Colon (tissue), 2 donors: ENCODE measurements around the gene PCBP3.

Experiments used
- FAIRE-seq: peaks from 2 replicates; lab custom pipeline; 2012; peaks lifted over from hg19 to GRCh38; lab: Jason Lieb, UNC
- donor health status: control.
- donor health status: control.

The PCBP3 gene

DNA sequence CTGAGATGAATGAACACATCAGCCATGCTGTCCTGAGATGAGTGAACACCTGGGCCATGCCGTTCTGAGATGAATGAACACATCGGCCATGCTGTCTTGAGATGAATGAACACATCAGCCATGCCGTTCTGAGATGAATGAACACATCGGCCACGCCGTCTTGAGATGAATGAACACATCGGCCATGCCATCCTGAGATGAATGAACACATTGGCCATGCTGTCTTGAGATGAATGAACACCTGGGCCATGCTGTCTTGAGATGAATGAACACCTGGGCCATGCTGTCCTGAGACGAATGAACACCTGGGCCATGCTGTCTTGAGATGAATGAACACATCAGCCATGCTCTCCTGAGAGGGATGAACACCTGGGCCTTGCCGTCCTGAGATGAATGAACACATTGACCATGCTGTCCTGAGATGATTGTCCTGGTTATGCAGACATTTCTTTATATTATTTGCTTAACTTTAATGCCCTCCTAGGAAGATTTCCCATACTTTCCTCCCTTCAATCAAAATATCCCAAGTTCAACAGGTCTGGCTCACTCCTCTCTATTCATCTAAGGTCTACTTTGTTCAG is 289.5 kb downstream of the PCBP3 start:
- no peak for FAIRE-seq

DNA sequence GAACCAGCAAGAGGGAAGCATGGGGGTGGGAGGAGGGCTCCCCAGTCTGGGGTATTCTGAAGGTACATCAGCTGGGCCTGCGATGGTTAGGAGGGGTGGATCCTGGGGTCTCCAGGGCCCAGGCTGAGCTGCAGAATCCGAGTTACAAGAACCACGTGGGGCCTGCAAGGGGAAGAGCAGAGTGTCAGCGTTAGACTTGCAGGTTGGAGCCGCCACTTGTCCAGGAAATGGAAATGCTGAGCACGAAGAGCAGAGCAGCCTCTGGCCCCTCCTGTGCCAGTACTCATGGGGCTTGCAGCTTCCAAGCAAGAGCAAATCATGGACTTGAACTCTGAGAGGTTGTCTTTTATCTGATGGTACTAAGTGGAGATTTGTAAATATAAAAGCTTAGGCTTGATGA is 290.6 kb downstream of the PCBP3 start:
- no peak for FAIRE-seq

- no peak for FAIRE-seq
These were observed 291.0 kb downstream of the PCBP3 start for GRCh38 chr21:45934554-45934953.

DNA sequence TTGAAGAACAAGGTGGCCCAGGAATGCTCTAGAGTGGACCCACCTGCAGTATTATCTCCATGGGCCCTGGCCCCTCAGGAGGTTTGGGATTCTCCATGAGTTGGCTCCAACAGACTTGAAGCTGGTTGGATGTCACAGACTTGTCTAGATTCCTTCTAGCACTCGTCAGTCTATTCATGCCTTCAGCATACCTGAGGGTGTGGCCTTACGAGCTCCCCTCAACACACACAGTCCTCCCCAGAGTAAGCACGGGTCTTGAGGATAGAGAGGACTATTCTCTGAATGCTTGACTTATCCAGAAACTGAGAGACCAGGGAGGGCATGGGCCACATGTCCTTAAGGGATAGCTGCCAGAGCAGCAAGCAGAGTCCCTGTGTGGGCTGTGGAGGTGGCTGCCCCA is 292.1 kb downstream of the PCBP3 start:
- no peak for FAIRE-seq

DNA sequence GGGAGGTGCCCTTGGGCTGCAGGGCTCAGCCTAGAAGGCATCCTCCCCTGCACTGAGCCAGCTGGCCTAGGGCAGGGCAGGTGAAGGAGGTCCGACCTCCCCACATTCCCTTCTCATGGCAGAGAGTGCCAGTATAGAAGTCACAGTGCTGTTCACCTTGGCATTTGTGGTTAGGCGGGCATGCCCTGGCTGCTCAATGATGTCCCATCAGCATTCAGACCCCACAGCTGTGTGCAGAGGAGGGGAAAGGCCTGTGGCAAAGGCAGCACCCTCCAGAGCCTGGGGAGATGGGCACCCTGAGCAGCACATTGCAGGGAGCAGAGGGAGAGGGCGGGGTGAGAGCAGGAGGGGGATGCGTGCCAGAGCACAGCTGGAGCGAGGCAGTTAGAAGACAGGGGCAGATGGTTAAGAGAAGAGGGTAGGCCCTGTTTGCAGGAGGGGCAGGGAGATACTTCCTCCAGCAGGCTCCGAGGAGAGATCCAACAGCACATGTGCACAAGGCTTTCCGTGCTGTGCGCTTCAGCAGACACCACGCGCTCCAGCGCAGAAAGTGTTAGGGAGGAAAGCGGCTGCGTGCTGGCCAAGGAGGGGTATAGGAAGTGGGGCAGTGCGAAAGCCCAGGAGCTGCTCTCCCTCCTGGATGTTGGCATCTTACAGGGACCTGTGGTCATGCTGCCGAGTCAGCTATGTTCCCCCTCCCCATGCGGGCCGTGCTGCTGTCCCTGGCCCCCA is 294.4 kb downstream of the PCBP3 start:
- FAIRE-seq, result no peak

DNA sequence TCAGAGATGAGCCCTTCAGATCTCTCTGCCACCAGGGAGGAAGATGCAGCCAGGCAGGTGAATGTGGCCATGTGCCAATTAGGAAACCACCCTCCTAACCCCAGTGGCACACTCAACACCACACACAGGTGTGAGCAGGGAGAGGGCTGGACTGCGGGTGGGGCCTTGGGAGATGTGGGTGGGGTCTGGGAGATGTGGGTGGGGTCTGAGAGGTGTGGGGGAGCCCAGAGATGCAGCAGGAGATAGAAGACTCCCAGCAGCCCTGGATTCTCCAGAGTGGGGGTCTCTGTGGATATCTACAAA is 294.9 kb downstream of the PCBP3 start:
- no peak for FAIRE-seq

- FAIRE-seq, result no peak
These were observed 295.4 kb downstream of the PCBP3 start for GRCh38 chr21:45938811-45939520.

DNA sequence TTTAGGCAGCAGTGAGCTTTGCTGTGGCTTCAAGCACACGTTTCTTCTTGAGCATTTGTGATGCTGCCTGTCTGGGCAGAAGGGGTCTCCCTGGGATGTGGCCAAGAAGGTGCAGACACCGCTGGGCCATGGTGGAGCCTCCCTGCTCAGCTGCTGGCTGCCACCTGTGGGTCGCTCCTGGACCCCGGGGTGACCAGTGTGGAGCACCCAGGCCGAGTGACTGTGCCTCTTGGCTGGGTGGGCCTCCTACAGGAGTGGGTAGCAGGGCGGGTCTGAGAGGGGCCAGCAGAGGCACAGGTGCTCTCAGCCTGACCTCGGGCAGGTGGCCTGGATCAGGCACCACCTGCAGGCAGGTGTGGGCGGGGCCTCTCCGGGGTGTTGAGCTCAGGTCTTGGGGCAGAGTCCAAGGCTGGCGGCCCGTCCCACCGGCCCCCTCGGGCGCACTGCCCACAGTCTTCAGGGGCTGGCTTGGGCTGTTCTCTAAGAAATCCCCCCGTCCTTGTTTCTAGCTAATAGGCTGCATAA is 296.1 kb downstream of the PCBP3 start:
- no peak for FAIRE-seq

DNA sequence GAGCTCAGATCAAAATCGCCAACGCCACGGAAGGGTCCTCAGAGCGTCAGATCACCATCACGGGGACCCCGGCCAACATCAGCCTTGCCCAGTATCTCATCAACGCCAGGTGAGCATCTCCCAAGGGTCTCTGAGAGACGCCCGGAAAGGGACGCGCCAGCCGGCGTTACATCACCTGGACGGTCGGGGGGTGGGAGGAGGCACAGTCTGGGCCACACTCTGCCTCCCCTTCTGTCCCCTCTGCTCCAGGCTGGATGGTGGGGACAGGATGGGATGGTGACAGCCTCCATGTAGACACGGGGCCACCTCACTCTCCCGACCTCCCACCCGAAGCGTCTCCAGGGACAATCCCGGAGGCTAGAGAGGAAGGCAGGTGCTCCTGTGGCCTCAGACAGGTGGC is 296.6 kb downstream of the PCBP3 start:
- FAIRE-seq, result no peak

DNA sequence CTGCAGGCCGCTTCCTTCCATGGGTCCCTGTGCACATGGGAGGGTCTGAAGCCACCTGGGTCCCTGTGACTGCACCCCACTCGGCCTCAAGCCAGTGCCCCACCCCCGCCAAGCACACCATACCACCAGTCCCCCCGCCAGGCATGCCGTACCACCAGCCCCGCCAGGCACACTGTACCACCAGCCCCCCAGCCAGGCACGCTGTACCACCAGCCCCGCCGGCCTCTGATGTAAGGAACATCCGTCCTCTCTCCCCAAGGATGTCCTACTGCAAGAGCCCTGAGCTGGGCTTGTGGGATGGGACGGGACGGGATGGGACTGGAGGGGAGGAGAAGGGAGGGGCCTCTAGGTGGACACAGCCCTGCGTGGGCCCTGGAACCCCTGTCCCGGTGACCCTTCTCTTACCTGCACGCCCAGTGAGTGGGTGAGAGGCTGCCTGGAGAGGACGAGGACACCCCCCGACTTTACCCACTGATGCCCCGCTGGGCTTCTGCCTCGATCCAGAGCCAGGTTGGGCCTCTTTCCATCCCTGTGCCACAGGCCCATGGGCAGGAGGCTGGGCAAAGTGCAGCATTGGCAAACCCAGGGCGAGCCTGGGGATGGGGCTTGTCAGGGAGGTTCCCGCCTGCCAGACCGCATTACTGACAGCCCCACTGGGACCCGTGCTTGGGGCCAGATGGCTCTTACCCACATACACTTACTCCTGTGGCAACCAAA is 297.3 kb downstream of the PCBP3 start:
- no peak for FAIRE-seq

- no peak for FAIRE-seq
These were observed 297.8 kb downstream of the PCBP3 start for GRCh38 chr21:45941338-45941710.

DNA sequence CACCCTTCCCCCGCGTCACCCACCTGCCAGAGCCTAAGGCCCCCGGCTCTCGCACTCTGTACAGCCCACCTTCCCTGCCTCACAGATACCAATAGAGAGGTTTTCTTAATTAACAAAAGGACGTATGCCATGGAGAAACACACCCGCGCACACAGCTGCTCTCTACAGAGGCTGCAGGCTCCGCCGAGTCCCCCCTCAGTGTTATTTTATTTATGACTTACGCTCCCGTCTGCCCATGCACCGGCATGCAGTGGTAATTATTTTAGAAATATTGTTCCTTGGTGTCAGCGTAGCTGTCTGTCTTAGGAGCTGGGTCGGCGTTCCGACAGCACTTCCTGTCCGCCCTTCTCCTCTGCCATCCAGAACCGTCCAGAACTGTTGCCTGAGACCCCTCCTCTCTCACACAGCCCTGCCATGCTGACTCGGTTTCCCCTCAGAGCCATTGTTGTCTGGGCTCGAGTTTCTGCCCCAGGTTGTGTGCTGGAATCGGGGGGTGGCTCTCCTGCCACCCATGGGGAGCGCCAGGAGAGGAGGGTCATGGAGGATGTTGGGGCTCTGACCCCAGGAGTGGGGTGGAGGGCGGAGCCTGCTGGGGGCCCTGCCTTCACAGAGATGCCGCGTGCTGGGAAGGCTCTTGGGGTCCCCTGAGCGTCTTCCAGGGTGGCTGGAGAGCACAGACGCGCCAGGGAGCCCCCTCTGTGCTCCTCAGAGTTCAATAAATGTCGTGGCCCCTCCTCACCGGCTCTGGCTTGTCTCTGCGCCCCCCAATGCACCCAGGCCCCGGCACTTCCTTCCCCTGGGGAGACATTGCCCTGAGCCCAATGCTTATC is 298.4 kb downstream of the PCBP3 start:
- FAIRE-seq, result no peak

- no peak for FAIRE-seq
These were observed 299.5 kb downstream of the PCBP3 start for GRCh38 chr21:45942755-45943629.

DNA sequence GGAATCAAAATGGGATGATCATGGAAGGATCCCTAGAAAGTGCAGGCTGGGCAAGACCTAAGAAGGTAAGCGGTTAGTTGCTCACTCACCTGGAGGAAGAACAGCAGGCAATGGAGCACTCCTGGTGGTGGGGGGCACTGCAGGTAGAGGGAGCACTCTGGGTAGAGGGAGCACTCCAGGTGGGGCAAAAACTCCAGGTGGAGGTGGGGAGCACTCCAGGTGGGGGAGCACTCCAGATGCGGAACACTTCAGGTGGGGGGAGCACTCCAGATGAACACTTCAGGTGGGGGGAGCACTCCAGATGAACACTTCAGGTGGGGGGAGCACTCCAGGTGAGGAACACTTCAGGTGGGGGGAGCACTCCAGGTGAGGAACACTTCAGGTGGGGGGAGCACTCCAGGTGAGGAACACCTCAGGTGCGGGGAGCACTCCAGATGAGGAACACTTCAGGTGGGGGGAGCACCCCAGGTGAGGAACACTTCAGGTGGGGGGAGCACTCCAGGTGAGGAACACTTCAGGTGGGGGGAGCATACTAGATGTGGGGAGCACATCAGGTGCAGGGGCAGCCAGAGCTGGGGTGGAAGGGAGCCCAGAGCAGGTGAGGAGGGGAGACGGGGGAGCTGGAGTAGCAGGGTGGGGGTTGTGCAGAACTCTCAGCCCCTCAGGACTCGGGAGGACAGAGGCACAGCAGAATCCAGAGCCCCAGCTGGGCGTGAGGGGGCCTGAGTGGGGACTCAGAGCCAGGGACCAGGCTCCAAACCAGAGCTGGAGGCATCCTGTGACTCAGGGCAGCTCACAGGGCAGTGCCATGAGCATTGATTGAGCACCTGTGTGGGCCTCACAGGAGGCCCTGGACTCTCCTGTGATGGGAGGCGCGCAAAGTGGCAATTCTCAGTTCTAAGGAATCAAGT is 300.4 kb downstream of the PCBP3 start:
- no peak for FAIRE-seq

- FAIRE-seq, result no peak
These were observed 301.1 kb downstream of the PCBP3 start for GRCh38 chr21:45944601-45945000.

DNA sequence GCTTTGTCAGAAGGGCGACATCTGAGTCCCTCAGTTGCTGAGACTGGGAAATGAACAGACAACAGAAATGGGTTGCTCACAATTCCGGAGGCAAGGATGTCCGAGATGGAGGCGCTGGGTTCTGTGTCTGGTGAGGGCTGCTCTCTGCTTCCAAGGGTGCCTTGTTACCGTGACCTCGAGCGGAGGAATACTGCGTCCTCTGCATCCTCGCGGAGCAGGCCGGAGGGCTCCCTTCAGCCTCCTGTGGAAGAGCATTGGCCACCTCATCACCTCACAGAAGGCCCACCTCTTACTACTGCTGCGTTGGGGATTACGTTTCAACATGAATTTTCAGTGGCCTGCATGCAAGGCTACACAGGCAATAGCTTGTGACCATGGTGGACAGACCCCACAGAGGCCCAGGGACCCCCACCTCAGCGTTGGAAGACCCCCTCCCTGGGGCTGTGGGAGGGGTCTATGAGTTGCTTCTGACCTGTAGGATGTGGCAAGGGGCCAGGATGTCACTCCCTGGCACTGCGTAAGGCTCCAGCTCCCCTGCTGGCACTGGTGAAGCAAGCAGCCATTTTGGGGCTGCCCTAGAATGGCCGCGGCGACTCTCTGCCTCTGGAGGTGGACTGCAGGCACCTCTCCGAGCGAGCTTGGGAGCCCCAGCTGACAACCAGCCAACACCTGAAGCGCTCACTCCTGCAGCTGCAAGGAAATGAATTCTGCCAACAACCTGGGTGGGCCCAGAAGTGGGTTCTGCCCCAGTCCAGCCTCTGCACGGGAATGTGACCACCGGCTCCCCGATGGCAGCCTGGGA is 301.7 kb downstream of the PCBP3 start:
- no peak for FAIRE-seq

GRCh38 chr21:45945868-45946210 is 302.3 kb downstream of the PCBP3 start:
- FAIRE-seq, result no peak

DNA sequence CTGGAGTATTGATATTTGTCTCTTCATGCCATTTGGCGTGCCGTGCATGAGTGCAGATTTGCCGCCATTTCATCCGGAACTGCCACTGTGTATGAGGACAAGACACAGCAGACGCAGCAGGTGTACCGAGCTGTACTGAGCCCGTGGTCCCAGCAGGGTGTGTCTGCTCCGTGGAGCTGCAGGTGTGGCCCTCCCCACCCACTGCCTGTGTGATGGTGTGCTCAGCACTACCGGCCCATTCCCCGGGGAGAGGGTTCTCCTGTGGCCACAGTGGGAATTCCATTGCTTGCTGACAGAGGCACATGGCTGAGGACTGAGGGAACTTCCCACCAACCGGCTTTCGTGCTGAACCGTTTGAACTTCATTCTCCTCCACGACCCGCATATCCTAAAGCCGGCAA is 303.8 kb downstream of the PCBP3 start:
- no peak for FAIRE-seq

DNA sequence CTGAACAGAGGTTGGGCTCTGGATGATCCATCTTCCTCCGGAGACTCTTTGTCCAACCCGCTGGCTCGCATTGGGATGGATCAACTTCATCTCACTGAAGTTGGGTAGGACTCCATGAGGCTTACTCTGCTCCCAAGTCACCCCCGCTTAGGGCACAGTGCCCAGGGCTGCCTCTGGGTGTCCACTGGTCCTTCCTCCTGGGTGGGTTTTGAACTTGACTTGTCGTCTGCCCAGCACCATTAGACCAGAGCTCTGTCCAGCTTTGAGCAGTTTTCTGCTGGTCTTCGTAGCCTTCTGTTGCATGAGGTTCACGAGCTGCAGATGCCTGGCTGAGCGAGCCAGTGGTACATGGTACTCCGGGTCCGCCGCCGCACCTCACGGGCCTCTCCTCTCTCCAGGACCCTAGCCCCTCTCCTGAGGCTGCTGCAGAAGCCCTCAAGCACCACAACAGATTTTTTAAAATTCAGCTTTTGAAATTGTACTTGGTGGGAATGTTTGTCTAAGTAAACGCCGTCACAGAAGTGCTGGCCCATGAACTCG is 304.3 kb downstream of the PCBP3 start:
- no peak for FAIRE-seq
